Endothelial cell of umbilical vein (primary cell): ENCODE measurements around the gene ADAP1. TPM values are rescaled to one million over a fixed set of nuclear protein-coding genes. Genes with fewer than 3 reads are reported as not detected.

ENCODE experiments used
- BruUV-seq: library from RNA; stranded (reverse); fragments of 400-500 nt; replicated peaks from 2 replicates; lab custom pipeline; 2021; lab: Mats Ljungman, UMichigan
- CTCF ChIA-PET: fragments of 300-600, 350-600 bp; sonication (Branson Sonifier 250); formaldehyde crosslinking; loops from one replicate; lab custom pipeline; 2021; ENCODE audit warnings: antibody characterized with exemption, inconsistent platforms; lab: Charles Lee
- POLR2A ChIA-PET: fragments of 300-600, 350-600 bp; sonication (Branson Sonifier 250); formaldehyde crosslinking; loops from one replicate; lab custom pipeline; 2021; ENCODE audit warnings: antibody characterized with exemption, inconsistent platforms; lab: Charles Lee
- DNase-seq: peaks from one replicate; pipeline ENCODE4 v3.0.0-alpha.2; 2011; ENCODE audit warnings: low read depth, low spot score
- FAIRE-seq: peaks from 2 replicates; lab custom pipeline; 2011; peaks lifted over from hg19 to GRCh38; lab: Jason Lieb, UNC
- H2AFZ ChIP-seq: 2 replicates; pipeline ENCODE4 v1.6.0; 2012; ENCODE audit warnings: low read depth, low read length, control low read depth, inconsistent platforms
- H3K27ac ChIP-seq: 2 replicates; pipeline ENCODE4 v1.5.1; 2011; ENCODE audit warnings: low read depth, mild to moderate bottlenecking, control low read depth, low read length, moderate library complexity; ENCODE audit not compliant: insufficient read depth
- H3K27me3 ChIP-seq, 2 experiments: 2 replicates each; pipeline versions ENCODE4 v1.6.0 to v1.6.1; 2011; ENCODE audit warnings: low read length in 2 of 2, mixed read lengths in 1 of 2; ENCODE audit not compliant: control insufficient read depth in 2 of 2, insufficient read depth in 2 of 2
- H3K36me3 ChIP-seq, 2 experiments: 2 replicates in 1 of 2; 3 replicates in 1 of 2; pipeline ENCODE4 v1.5.1; 2011; ENCODE audit warnings: low read length in 2 of 2, mild to moderate bottlenecking in 1 of 2, moderate library complexity in 1 of 2; ENCODE audit not compliant: control insufficient read depth in 2 of 2, insufficient read depth in 2 of 2; ENCODE audit errors: extremely low read depth in 1 of 2
- H3K4me1 ChIP-seq: 3 replicates; pipeline ENCODE4 v1.5.1; 2011; ENCODE audit warnings: mild to moderate bottlenecking, low read length; ENCODE audit not compliant: control insufficient read depth, insufficient read depth; ENCODE audit errors: extremely low read depth
- H3K4me2 ChIP-seq: 2 replicates; pipeline ENCODE4 v1.6.1; 2011; ENCODE audit warnings: low read length, control low read depth, mixed read lengths; ENCODE audit not compliant: insufficient read depth
- H3K4me3 ChIP-seq, 3 experiments: fragments of 200-600 bp in 1 of 3; sonication (generic), shearing (Covaris generic) in 1 of 3; replicated peaks in 1 of 3; 2 replicates each; pipeline ENCODE4 v1.5.1; 2011 to 2016; ENCODE audit warnings: control low read depth in 3 of 3, low read length in 3 of 3, mild to moderate bottlenecking in 2 of 3, inconsistent platforms in 1 of 3, low read depth in 1 of 3, moderate library complexity in 1 of 3; ENCODE audit not compliant: insufficient read depth in 1 of 3
- H3K79me2 ChIP-seq: 2 replicates; pipeline ENCODE4 v1.6.0; 2012; ENCODE audit warnings: low read length, inconsistent platforms; ENCODE audit not compliant: control insufficient read depth, insufficient read depth
- H3K9ac ChIP-seq: replicated peaks from 2 replicates; pipeline ENCODE3; 2011; ENCODE audit warnings: low read length, control low read depth; ENCODE audit not compliant: insufficient read depth; ENCODE audit errors: extremely low read depth
- H3K9me1 ChIP-seq: replicated peaks from 3 replicates; pipeline ENCODE4 v1.6.0; 2011; ENCODE audit warnings: mild to moderate bottlenecking, low read length; ENCODE audit not compliant: control insufficient read depth, insufficient read depth; ENCODE audit errors: extremely low read depth
- H3K9me3 ChIP-seq: replicated peaks from 2 replicates; pipeline ENCODE4 v1.5.1; 2012; ENCODE audit warnings: low read length, inconsistent platforms; ENCODE audit not compliant: control insufficient read depth, insufficient read depth
- H4K20me1 ChIP-seq: replicated peaks from 2 replicates; pipeline ENCODE3; 2011; ENCODE audit warnings: mild to moderate bottlenecking, low read length; ENCODE audit not compliant: control insufficient read depth, insufficient read depth; ENCODE audit errors: extremely low read depth
- CTCF ChIP-seq, 2 donors: IDR thresholded peaks; 1 replicate in 1 of 2; 2 replicates in 1 of 2; pipeline ENCODE4 v1.5.1; 2011; ENCODE audit warnings: low read length in 2 of 2, mild to moderate bottlenecking in 2 of 2, moderate library complexity in 2 of 2, control low read depth in 1 of 2, inconsistent platforms in 1 of 2, low read depth in 1 of 2; ENCODE audit not compliant: insufficient read depth in 1 of 2; ENCODE audit errors: extremely low read depth in 1 of 2
- EZH2 ChIP-seq: IDR thresholded peaks from 2 replicates; pipeline ENCODE4 v1.6.1; 2012; ENCODE audit warnings: borderline replicate concordance, low read depth, mild to moderate bottlenecking, moderate library complexity, low read length, inconsistent platforms; ENCODE audit not compliant: severe bottlenecking
- FOS ChIP-seq: IDR thresholded peaks from 2 replicates; pipeline ENCODE4 v1.6.1; 2011; ENCODE audit warnings: mild to moderate bottlenecking, low read length, moderate library complexity, borderline replicate concordance; ENCODE audit not compliant: insufficient read depth
- GATA2 ChIP-seq: IDR thresholded peaks from 2 replicates; pipeline ENCODE4 v1.7.0; 2011; ENCODE audit warnings: low read depth, mild to moderate bottlenecking, moderate library complexity, mixed read lengths, low read length; ENCODE audit not compliant: insufficient read length, insufficient read depth
- JUN ChIP-seq: IDR thresholded peaks from 2 replicates; pipeline ENCODE4 v1.6.1; 2011; ENCODE audit warnings: borderline replicate concordance, low read depth; ENCODE audit not compliant: insufficient read length, insufficient read depth
- MAX ChIP-seq: IDR thresholded peaks from 2 replicates; pipeline ENCODE4 v1.6.1; 2011; ENCODE audit not compliant: insufficient read depth, insufficient read length
- MYC ChIP-seq: IDR thresholded peaks from one replicate; pipeline ENCODE4 v1.6.1; 2011; ENCODE audit warnings: mild to moderate bottlenecking, low read depth, low read length
- POLR2A ChIP-seq: IDR thresholded peaks from 2 replicates; pipeline ENCODE4 v1.6.1; 2012; ENCODE audit warnings: low read depth, mild to moderate bottlenecking, control low read depth, low read length
- POLR2AphosphoS5 ChIP-seq: IDR thresholded peaks from 2 replicates; pipeline ENCODE4 v1.6.1; 2012; ENCODE audit warnings: low read depth, mild to moderate bottlenecking, control low read depth, low read length, moderate library complexity; ENCODE audit not compliant: insufficient read depth
- dilution Hi-C: fragments of 300-500 bp; cut with MboI; formaldehyde crosslinking; loops from one replicate; pipeline ENCODE4 v1.15.0; 2019; ENCODE audit warnings: low sequenced_read_pairs; ENCODE audit not compliant: extremely low pct_ligation_motif_present
- intact Hi-C: fragments of 100-400 bp; cut with micrococcal nuclease; formaldehyde crosslinking; loops from one replicate; pipeline ENCODE4 v1.10.0; 2022
- polyA plus RNA-seq, 4 experiments: library from polyadenylated mRNA; depleted of rRNA in 3 of 4; stranded (reverse) in 3 of 4; unstranded in 1 of 4; fragments of >200 nt; gene quantifications; 2 replicates each; pipeline versions ENCODE4 v1.2.1 to v1.2.3, GENCODE V29; 2011 to 2012; ENCODE audit warnings: missing spikeins in 1 of 4
- total RNA-seq: library from RNA; stranded (reverse); gene quantifications from 2 replicates; pipeline ENCODE4 v1.2.3, GENCODE V29; 2021

Gene ADAP1
- total and polyA plus RNA-seq, 2 donors (not counting 3 experiments of a cell fraction or from before 2014, with no cell fraction given), result 0.49 to 0.58 TPM

GRCh38 chr7:875476-876076 is 78.9 kb downstream of the ADAP1 start:
- H3K79me2 ChIP-seq, result peaks cover 35% of the 10 kb centered on the region
- H3K27me3 ChIP-seq, result no peaks in the 10 kb centered on the region
- BruUV-seq, result TSS peak; percentile 81
- no peak for DNase-seq
- intact Hi-C loops (loop anchor here (1.0 to 5.0 kb wide), 3 partner anchors 26 to 273 kb away; no protein-coding TSS in a partner anchor), dilution Hi-C loops (no loop called here)
- H3K4me3 ChIP-seq, result peak overlapping the region in 1 of 3 experiments; percentile 19
- peaks cover 12% of the 10 kb centered on the region for H3K4me1 ChIP-seq
- H3K9me1 ChIP-seq, result no peaks in the 10 kb centered on the region
- no peak for FAIRE-seq
- POLR2A ChIA-PET, result no interaction called here
- H2AFZ ChIP-seq, result no peak overlapping the region
- H3K9me3 ChIP-seq, result no peaks in the 10 kb centered on the region
- H3K4me2 ChIP-seq, result no peak overlapping the region
- H3K36me3 ChIP-seq, result peaks cover 0 to 9% of the 10 kb centered on the region in 2 experiments
- H3K9ac ChIP-seq, result no peak overlapping the region
- peak overlapping the region; percentile 45 for H3K27ac ChIP-seq
- no peaks in the 10 kb centered on the region for H4K20me1 ChIP-seq
- TF ChIP-seq CTCF (IDR thresholded peaks at IDR 0.05; ENCODE audit: extremely low read depth in 1 of 2, insufficient read depth in 1 of 2, low read depth in 1 of 2, low read length in 2 of 2) (no peak), POLR2AphosphoS5 (no peak), FOS (no peak), POLR2A (no peak), EZH2 (no peak), MAX (no peak), GATA2 (no peak), MYC (no peak), JUN (no peak)
- CTCF ChIA-PET, result interaction anchor here (0.6 kb wide), 1 partner anchor 367 kb away, joined by 4 read pairs; no protein-coding TSS in a partner anchor
